C4-2B (cell line): ENCODE data around the gene CRISPLD2.

Experiments
- ZFX ChIP-seq: fragments of 450-650 bp; IDR thresholded peaks from 2 replicates; pipeline ENCODE4 v1.6.1; 2017
- TF ChIP-seq, protein P1 (sequence below): fragments of 450-650 bp; conservative IDR thresholded peaks from 2 replicates; pipeline ENCODE4 v1.5.1; 2017; ENCODE audit warnings: mild to moderate bottlenecking

DNA sequence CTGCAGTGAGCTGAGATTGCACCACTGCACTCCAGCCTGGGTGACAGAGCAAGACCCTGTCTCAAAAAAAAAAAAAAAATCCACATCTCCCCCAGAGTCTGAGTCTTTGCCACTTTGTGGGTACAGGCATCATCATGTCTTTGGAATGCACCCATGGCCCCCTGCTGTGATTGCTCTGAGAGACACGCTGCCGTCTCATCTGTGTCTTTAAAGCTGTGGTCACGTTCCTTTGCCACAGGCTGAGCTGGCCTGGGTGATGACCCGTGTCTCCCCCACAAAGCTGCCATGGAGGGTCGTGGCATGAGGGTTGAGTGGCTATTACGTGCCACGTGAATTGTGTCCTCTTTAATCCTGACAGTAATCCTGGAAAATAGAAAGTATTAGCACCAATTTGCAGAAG is 20.2 kb downstream of the CRISPLD2 start:
- TF ChIP-seq, protein P1, sequence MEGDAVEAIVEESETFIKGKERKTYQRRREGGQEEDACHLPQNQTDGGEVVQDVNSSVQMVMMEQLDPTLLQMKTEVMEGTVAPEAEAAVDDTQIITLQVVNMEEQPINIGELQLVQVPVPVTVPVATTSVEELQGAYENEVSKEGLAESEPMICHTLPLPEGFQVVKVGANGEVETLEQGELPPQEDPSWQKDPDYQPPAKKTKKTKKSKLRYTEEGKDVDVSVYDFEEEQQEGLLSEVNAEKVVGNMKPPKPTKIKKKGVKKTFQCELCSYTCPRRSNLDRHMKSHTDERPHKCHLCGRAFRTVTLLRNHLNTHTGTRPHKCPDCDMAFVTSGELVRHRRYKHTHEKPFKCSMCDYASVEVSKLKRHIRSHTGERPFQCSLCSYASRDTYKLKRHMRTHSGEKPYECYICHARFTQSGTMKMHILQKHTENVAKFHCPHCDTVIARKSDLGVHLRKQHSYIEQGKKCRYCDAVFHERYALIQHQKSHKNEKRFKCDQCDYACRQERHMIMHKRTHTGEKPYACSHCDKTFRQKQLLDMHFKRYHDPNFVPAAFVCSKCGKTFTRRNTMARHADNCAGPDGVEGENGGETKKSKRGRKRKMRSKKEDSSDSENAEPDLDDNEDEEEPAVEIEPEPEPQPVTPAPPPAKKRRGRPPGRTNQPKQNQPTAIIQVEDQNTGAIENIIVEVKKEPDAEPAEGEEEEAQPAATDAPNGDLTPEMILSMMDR = no peak
- TF ChIP-seq ZFX = no peak
